Esophagus muscularis mucosa (tissue), 4 donors: ENCODE data around the gene FAM131A. TPM values are rescaled to one million over a fixed set of nuclear protein-coding genes. Genes with fewer than 3 reads are reported as not detected.

Source experiments
- DNase-seq: peaks from one replicate; pipeline ENCODE4 v3.0.0-alpha.2; 2017; ENCODE audit errors: extremely low spot score
- H3K27ac ChIP-seq, 4 donors: fragments of 200-600 bp; sonication (generic); replicated peaks in 1 of 4; 1 replicate in 3 of 4; 2 replicates in 1 of 4; pipeline ENCODE4 v1.5.1; 2016 to 2019; ENCODE audit warnings: mild to moderate bottlenecking in 1 of 4
- H3K27me3 ChIP-seq, 4 donors: fragments of 200-600 bp; sonication (generic); one replicate each; pipeline versions ENCODE4 v1.5.1 to v1.6.0; 2016 to 2019
- H3K36me3 ChIP-seq, 4 donors: fragments of 200-600 bp; sonication (generic); one replicate each; pipeline ENCODE4 v1.5.1; 2016 to 2019
- H3K4me1 ChIP-seq, 4 donors: fragments of 200-600 bp; sonication (generic); one replicate each; pipeline ENCODE4 v1.5.1; 2016 to 2019
- H3K4me3 ChIP-seq, 4 donors: fragments of 200-600 bp; sonication (generic); 1 replicate in 2 of 4; 2 replicates in 2 of 4; pipeline ENCODE4 v1.5.1; 2016 to 2019; ENCODE audit warnings: mild to moderate bottlenecking in 4 of 4, moderate library complexity in 1 of 4
- H3K9me3 ChIP-seq, 4 donors: fragments of 200-600 bp; sonication (generic); 1 replicate in 3 of 4; 2 replicates in 1 of 4; pipeline ENCODE4 v1.5.1; 2016 to 2019
- EP300 ChIP-seq: sonication (generic); formaldehyde crosslinking; IDR thresholded peaks from one replicate; pipeline ENCODE4 v1.6.1; 2017; ENCODE audit warnings: antibody characterized with exemption
- POLR2A ChIP-seq: fragments of 450-650 bp; IDR thresholded peaks from one replicate; pipeline ENCODE4 v1.6.1; 2017; ENCODE audit warnings: antibody characterized with exemption, moderate library complexity, mild to moderate bottlenecking, low read depth
- POLR2AphosphoS5 ChIP-seq, 2 donors: sonication (generic); formaldehyde crosslinking; IDR thresholded peaks; one replicate each; pipeline ENCODE4 v1.6.1; 2017; ENCODE audit warnings: antibody characterized with exemption in 2 of 2
- WGBS: methylation state at CpG from one replicate; pipeline ENCODE4 v1.1.5; 2018; 5-methylcytosine and 5-hydroxymethylcytosine counted together
- intact Hi-C: fragments of 100-400 bp; cut with DNase I; formaldehyde crosslinking; loops from one replicate; pipeline ENCODE4 v1.15.1; 2023
- total RNA-seq, 4 donors: library from RNA; depleted of rRNA; stranded (reverse); fragments of >200 nt; gene quantifications; one replicate each; pipeline versions ENCODE4 v1.1.0 to v1.2.1, GENCODE V29; 2016
- TF ChIP-seq, protein P1 (sequence below), 3 experiments: fragments of 200-600 bp in 2 of 3; fragments of 450-650 bp in 1 of 3; sonication (generic) in 2 of 3; IDR thresholded peaks; one replicate each; pipeline ENCODE4 v1.5.1; 2017 to 2019; ENCODE audit warnings: antibody characterized with exemption in 3 of 3, mild to moderate bottlenecking in 2 of 3, moderate library complexity in 1 of 3

Gene FAM131A
- total RNA-seq, 4 donors from 2014 or later = 40.3 to 71.0 (median 59.9) TPM

DNA sequence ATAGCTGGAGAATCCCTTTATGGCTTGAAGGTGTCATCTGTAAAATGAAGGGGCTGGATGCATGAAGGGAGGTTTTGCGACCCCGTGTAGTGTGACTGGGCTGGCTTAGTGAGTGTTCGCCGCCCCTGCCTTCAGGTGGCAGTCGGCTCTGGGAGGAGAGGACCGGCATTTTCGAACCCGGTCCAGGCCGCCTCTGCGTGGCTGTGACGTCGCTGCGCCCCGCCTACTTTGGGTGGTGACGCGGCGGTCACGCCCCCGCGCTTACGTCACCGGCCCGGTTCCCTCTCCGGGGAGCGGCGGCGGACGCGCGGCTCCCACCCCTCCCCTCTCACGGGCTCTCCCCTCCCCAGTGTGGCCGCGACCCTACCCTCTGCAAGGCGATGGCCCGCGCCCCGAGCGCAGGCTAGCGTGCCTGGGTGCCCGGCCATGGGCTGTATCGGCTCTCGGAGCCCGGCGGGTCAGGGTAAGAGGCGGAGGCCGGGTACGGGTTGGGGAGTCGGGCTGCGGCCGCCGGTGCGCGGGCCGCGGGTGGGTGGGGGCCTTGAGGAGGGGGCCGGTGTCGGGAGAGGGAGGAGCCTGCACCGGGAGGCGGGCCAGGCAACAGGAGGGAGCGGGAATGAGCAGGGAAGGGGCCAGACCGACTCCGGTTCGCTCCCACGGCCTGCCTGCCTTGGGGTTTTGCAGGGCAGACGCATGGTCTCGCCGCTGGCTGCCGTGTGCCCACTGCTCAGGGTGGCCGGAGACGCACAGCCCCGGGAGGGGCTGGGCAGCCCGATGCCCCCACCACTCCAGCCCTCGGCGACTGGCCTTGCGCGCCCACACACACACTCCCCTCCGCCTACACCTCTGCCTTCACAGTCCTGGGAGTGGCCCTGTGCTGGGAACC, 1.5 kb upstream of the FAM131A start:
- Histone ChIP-seq H3K27ac (peak overlapping the region; percentile 98 to 99 (median 99)), H3K9me3 (no peaks in the 10 kb centered on the region), H3K27me3 (no peaks in the 10 kb centered on the region), H3K36me3 (peaks cover 30 to 49% (median 44%) of the 10 kb centered on the region in 4 donors), H3K4me3 (peak overlapping the region; percentile 84 to 97 (median 90)), H3K4me1 (peaks cover 43 to 69% (median 61%) of the 10 kb centered on the region in 4 donors)
- TF ChIP-seq EP300 (no peak), POLR2AphosphoS5 (IDR thresholded peaks at IDR 0.05) (peak; percentile 97 to 99), POLR2A (peak; percentile 81)
- TF ChIP-seq, protein P1, sequence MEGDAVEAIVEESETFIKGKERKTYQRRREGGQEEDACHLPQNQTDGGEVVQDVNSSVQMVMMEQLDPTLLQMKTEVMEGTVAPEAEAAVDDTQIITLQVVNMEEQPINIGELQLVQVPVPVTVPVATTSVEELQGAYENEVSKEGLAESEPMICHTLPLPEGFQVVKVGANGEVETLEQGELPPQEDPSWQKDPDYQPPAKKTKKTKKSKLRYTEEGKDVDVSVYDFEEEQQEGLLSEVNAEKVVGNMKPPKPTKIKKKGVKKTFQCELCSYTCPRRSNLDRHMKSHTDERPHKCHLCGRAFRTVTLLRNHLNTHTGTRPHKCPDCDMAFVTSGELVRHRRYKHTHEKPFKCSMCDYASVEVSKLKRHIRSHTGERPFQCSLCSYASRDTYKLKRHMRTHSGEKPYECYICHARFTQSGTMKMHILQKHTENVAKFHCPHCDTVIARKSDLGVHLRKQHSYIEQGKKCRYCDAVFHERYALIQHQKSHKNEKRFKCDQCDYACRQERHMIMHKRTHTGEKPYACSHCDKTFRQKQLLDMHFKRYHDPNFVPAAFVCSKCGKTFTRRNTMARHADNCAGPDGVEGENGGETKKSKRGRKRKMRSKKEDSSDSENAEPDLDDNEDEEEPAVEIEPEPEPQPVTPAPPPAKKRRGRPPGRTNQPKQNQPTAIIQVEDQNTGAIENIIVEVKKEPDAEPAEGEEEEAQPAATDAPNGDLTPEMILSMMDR (IDR thresholded peaks at IDR 0.05) = no peak
- peak; percentile 95 for DNase-seq
- intact Hi-C loops = no loop called here
- 1% methylated on average over 12 of the region's 77 CpGs for WGBS

DNA sequence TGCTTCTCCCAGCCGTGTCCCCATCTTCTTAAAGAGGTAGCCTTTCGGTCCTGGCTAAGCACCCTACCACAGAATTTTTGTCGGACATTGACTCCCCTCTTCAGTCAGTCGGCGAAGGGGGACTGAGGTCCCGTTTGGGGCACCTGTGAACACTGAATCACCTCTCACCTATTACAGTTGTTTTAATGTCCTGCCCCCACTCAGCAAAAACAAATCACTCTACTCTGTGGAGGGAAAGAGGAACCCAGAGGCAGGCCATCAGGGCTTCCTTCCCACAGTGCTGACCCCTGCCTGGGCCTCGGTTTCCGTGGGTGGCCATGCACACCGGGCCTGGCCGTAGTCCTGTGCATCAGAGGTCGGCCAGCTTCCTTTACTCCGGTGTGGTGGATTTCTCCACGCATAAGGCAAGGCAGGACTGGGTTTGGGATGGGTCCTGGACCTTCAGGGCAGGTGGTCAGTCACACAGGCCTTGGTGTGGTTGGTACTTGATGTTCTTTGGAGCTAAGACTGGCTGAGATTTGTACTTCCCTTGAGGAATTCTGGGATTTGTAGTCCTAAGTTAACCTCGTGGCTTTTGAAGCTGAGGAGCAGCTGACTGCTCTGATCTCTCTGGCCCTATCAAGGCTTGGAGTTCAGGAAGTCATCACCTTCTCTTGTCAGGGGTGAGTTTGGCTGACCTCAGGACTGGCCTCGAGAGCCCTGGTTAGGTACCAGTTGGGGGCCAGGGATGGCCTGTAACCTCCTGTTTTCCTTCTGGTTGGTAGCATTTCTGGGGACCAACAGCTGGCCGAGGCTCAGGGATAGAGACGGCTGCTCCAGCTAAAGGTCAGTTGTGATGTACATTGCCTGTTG, 627 bp upstream of the FAM131A start:
- Histone ChIP-seq H3K4me1 (peaks cover 42 to 70% (median 57%) of the 10 kb centered on the region in 4 donors), H3K27ac (peak overlapping the region; percentile 98 to 99 (median 99)), H3K9me3 (no peaks in the 10 kb centered on the region), H3K27me3 (no peaks in the 10 kb centered on the region), H3K36me3 (peaks cover 25 to 49% (median 43%) of the 10 kb centered on the region in 4 donors), H3K4me3 (peak overlapping the region; percentile 84 to 97 (median 90))
- WGBS = 13% methylated on average over 11 of the region's 17 CpGs
- no peak for DNase-seq
- intact Hi-C loops = no loop called here
- TF ChIP-seq POLR2AphosphoS5 (IDR thresholded peaks at IDR 0.05) = peak; percentile 73 to 82
- TF ChIP-seq POLR2A = no peak
- TF ChIP-seq EP300 = no peak

DNA sequence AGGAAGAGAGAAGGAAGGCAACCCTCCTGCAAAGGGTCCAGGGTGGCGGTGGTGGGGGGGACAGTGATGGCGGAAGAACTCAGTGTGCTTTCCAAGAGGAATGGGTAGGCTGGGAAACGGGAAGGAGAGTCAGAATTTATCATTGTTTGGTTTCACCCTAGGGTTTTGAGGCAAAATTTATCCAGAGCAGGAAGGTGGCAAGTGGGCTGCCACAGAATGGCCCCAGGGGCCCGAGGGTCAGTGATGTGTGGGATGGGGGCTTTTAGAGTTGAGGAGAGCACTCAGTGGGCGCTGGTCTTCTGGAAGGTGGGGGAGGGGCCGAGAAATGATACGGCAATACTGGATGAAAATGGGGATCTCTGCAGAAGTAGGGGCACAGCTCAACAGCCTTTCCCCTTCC, 581 bp downstream of the FAM131A start:
- TF ChIP-seq, protein P1 (IDR thresholded peaks at IDR 0.05) = no peak
- TF ChIP-seq POLR2AphosphoS5 (IDR thresholded peaks at IDR 0.05) (no peak), EP300 (no peak), POLR2A (no peak)
- Histone ChIP-seq H3K27ac (peak overlapping the region; percentile 98 to 99 (median 99)), H3K9me3 (no peaks in the 10 kb centered on the region), H3K36me3 (peaks cover 28 to 49% (median 43%) of the 10 kb centered on the region in 4 donors), H3K4me3 (peak overlapping the region; percentile 84 to 97 (median 90)), H3K27me3 (no peaks in the 10 kb centered on the region), H3K4me1 (peaks cover 38 to 64% (median 49%) of the 10 kb centered on the region in 4 donors)
- intact Hi-C loops = no loop called here
- DNase-seq = no peak
- WGBS = 44% methylated on average over 7 of the region's 7 CpGs

DNA sequence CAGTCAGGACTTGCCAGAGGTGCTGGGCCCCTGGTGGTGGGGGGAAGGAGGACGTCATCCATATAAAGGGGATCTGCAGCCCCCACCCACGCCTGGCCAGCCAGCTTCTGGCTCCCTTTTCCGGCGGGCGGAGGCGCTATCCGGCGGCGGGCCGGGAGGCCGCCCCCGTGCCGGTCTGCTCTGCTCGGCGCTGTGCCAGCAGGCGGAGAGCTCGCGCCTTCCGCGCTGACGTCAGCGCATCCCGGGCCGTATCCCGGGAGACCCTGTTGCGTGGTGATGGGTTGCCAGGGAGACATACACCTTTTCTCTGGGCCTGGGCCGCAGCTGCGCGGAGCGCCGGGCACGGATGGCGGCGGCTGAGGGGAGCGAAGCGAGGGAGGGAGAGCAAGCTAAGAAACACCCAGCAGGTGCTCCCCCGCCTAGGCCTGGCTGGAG, 1.1 kb downstream of the FAM131A start:
- no peaks in the 10 kb centered on the region for H3K27me3 ChIP-seq
- H3K9me3 ChIP-seq = no peaks in the 10 kb centered on the region
- peaks cover 38 to 64% (median 49%) of the 10 kb centered on the region in 4 donors for H3K4me1 ChIP-seq
- H3K4me3 ChIP-seq = peak overlapping the region; percentile 84 to 97 (median 90)
- intact Hi-C loops = no loop called here
- WGBS = 3% methylated on average over 23 of the region's 37 CpGs
- H3K27ac ChIP-seq = peak overlapping the region; percentile 98 to 99 (median 99)
- peaks cover 27 to 49% (median 43%) of the 10 kb centered on the region in 4 donors for H3K36me3 ChIP-seq
- no peak for DNase-seq
- no peak for TF ChIP-seq EP300
- TF ChIP-seq POLR2AphosphoS5 (IDR thresholded peaks at IDR 0.05) = peak; percentile 80 to 89
- TF ChIP-seq, protein P1 (IDR thresholded peaks at IDR 0.05) = peak in 1 of 3 experiments; percentile 18
- no peak for TF ChIP-seq POLR2A
